GM23338 (cell line): Measurements from ENCODE around the gene CAMKV. TPM values are rescaled to one million over a fixed set of nuclear protein-coding genes. Genes with fewer than 3 reads are reported as not detected.

Experiments
- ATAC-seq: fragments of 200-7000 bp; cut with Tn5 transposase; 3 replicates; pipeline ENCODE4 v1.9.1; 2020
- DNase-seq: peaks from one replicate; pipeline ENCODE4 v3.0.0-alpha.2; 2015; ENCODE audit warnings: low spot score
- H2AFZ ChIP-seq: fragments of 200-600 bp; sonication (generic); 2 replicates; pipeline ENCODE4 v1.8.0; 2016; ENCODE audit warnings: antibody characterized with exemption, mild to moderate bottlenecking, moderate library complexity
- H3F3A ChIP-seq: fragments of 200-600 bp; sonication (generic); replicated peaks from 2 replicates; pipeline ENCODE4 v1.8.0; 2017; ENCODE audit warnings: antibody characterized with exemption, mixed run types, low read depth
- H3K27ac ChIP-seq: fragments of 200-600 bp; sonication (generic); 2 replicates; pipeline ENCODE4 v1.6.1; 2016; ENCODE audit warnings: low read depth
- H3K27me3 ChIP-seq: fragments of 200-600 bp; sonication (generic); 2 replicates; pipeline ENCODE4 v1.8.0; 2016; ENCODE audit warnings: mild to moderate bottlenecking, mixed run types, moderate library complexity; ENCODE audit not compliant: insufficient read depth
- H3K36me3 ChIP-seq: fragments of 200-600 bp; sonication (generic); 2 replicates; pipeline ENCODE4 v1.8.0; 2016; ENCODE audit warnings: mild to moderate bottlenecking; ENCODE audit not compliant: insufficient read depth
- H3K4me1 ChIP-seq: fragments of 200-600 bp; sonication (generic); 2 replicates; pipeline ENCODE4 v1.8.0; 2016; ENCODE audit warnings: mild to moderate bottlenecking, moderate library complexity; ENCODE audit not compliant: insufficient read depth
- H3K4me2 ChIP-seq: fragments of 200-600 bp; sonication (generic); 2 replicates; pipeline ENCODE4 v1.7.1; 2017; ENCODE audit warnings: mixed run types
- H3K4me3 ChIP-seq: fragments of 200-600 bp; sonication (generic); 2 replicates; pipeline ENCODE4 v1.6.1; 2016; ENCODE audit warnings: mixed run types
- H3K79me2 ChIP-seq: fragments of 200-600 bp; sonication (generic); replicated peaks from 2 replicates; pipeline ENCODE4 v1.8.0; 2017; ENCODE audit warnings: mild to moderate bottlenecking; ENCODE audit not compliant: insufficient read depth
- H3K9me2 ChIP-seq: fragments of 200-600 bp; sonication (generic); 2 replicates; pipeline ENCODE4 v1.8.0; 2017; ENCODE audit not compliant: insufficient read depth
- H4K20me1 ChIP-seq: fragments of 200-600 bp; sonication (generic); replicated peaks from 2 replicates; pipeline ENCODE4 v1.8.0; 2017; ENCODE audit warnings: mild to moderate bottlenecking; ENCODE audit not compliant: insufficient read depth
- H3K27ac Mint-ChIP-seq: 2 replicates; pipeline ENCODE4 v1.8.0; 2020; ENCODE audit warnings: inconsistent platforms, mild to moderate bottlenecking, moderate library complexity, mixed read lengths
- H3K27me3 Mint-ChIP-seq: 3 replicates; pipeline ENCODE4 v1.8.0; 2022; ENCODE audit warnings: low read depth, mild to moderate bottlenecking, moderate library complexity, mixed read lengths, inconsistent platforms; ENCODE audit not compliant: insufficient read depth, poor library complexity
- H3K36me3 Mint-ChIP-seq: 3 replicates; pipeline ENCODE4 v1.8.0; 2021; ENCODE audit warnings: low read depth, mild to moderate bottlenecking, inconsistent platforms, moderate library complexity, mixed read lengths
- H3K4me1 Mint-ChIP-seq: 3 replicates; pipeline ENCODE4 v1.8.0; 2020; ENCODE audit warnings: mild to moderate bottlenecking, inconsistent platforms, mixed read lengths
- H3K4me3 Mint-ChIP-seq: 3 replicates; pipeline ENCODE4 v1.8.0; 2021; ENCODE audit warnings: moderate library complexity, mild to moderate bottlenecking, inconsistent platforms, mixed read lengths
- H3K9me3 Mint-ChIP-seq: 3 replicates; pipeline ENCODE4 v1.8.0; 2020; ENCODE audit warnings: moderate library complexity, mild to moderate bottlenecking, inconsistent platforms, mixed read lengths
- CREB1 ChIP-seq: fragments of 250-450 bp; sonication (Bioruptor Pico); IDR thresholded peaks from 2 replicates; pipeline ENCODE4 v1.5.0; 2020; ENCODE audit warnings: low read depth, mild to moderate bottlenecking, moderate library complexity
- CTCF ChIP-seq, 2 experiments: fragments of 200-600 bp in 1 of 2; sonication (generic) in 1 of 2; conservative IDR thresholded peaks; 2 replicates each; pipeline versions ENCODE4 v1.5.1 to v1.6.1; 2016 to 2017; ENCODE audit warnings: antibody characterized with exemption in 2 of 2, low read depth in 2 of 2, mild to moderate bottlenecking in 2 of 2, moderate library complexity in 1 of 2
- EZH2 ChIP-seq: fragments of 200-600 bp; sonication (generic); IDR thresholded peaks from one replicate; pipeline ENCODE4 v1.8.0; 2017; ENCODE audit warnings: antibody characterized with exemption, mild to moderate bottlenecking, low read depth; ENCODE audit not compliant: unreplicated experiment
- EZH2phosphoT487 ChIP-seq: fragments of 200-600 bp; sonication (generic); IDR thresholded peaks from one replicate; pipeline ENCODE4 v1.8.1; 2018; ENCODE audit warnings: antibody characterized with exemption; ENCODE audit not compliant: unreplicated experiment
- JUNB ChIP-seq: IDR thresholded peaks from one replicate; pipeline ENCODE4 v1.6.1; 2016; ENCODE audit warnings: antibody characterized with exemption; ENCODE audit not compliant: unreplicated experiment
- NANOG ChIP-seq: IDR thresholded peaks from 2 replicates; pipeline ENCODE4 v1.6.1; 2016; ENCODE audit warnings: antibody characterized with exemption, borderline replicate concordance
- REST ChIP-seq: IDR thresholded peaks from one replicate; pipeline ENCODE4 v1.6.1; 2018; ENCODE audit warnings: antibody characterized with exemption; ENCODE audit not compliant: unreplicated experiment
- ZNF114 ChIP-seq: fragments of 250-450 bp; sonication (Bioruptor Pico); IDR thresholded peaks from 2 replicates; pipeline ENCODE4 v1.5.0; 2020; ENCODE audit warnings: mild to moderate bottlenecking, moderate library complexity
- ZNF331 ChIP-seq: fragments of 250-450 bp; sonication (Bioruptor Pico); IDR thresholded peaks from 2 replicates; pipeline ENCODE4 v1.5.0; 2020; ENCODE audit warnings: low read depth, mild to moderate bottlenecking, moderate library complexity
- ZNF462 ChIP-seq: fragments of 250-450 bp; sonication (Bioruptor Pico); IDR thresholded peaks from 2 replicates; pipeline ENCODE4 v1.5.0; 2020; ENCODE audit warnings: mild to moderate bottlenecking, moderate library complexity
- polyA plus RNA-seq: library from polyadenylated mRNA; unstranded; fragments of >200 nt; fragmentation: Nextera tagmentation; extraction: Ambion mirVana; gene quantifications from 2 replicates; pipeline ENCODE4 v1.2.1, GENCODE V29; 2016
- total RNA-seq: library from RNA; depleted of rRNA; stranded (reverse); fragments of >200 nt; shearing (Covaris generic); gene quantifications from 2 replicates; pipeline ENCODE4 v1.2.3, GENCODE V29; 2014

CAMKV gene
- total and polyA plus RNA-seq, 2 experiments from 2014 or later, result 38.3 to 80.1 TPM

- Histone ChIP-seq H3K27ac (no peak overlapping the region), H4K20me1 (no peaks in the 10 kb centered on the region), H2AFZ (no peak overlapping the region), H3K27me3 (no peaks in the 10 kb centered on the region), H3K4me2 (no peak overlapping the region), H3K4me3 (no peak overlapping the region), H3K36me3 (no peaks in the 10 kb centered on the region), H3F3A (0 out of 2 replicates have a peak, but pooled peaks cover 5% of the 10 kb centered on the region), H3K79me2 (peaks cover under 1% of the 10 kb centered on the region; the same call in 1 of the 2 replicates), H3K4me1 (peaks cover 1% of the 10 kb centered on the region), H3K9me2 (no peaks in the 10 kb centered on the region)
- no peak overlapping the region for H3K27ac Mint-ChIP-seq
- peaks cover 9% of the 10 kb centered on the region for H3K4me1 Mint-ChIP-seq
- ATAC-seq, result no peak
- no peaks in the 10 kb centered on the region for H3K36me3 Mint-ChIP-seq
- DNase-seq, result no peak
- TF ChIP-seq EZH2phosphoT487 (no peak), CREB1 (CRISPR knock-in tag) (no peak), EZH2 (no peak)
- H3K9me3 Mint-ChIP-seq, result no peaks in the 10 kb centered on the region
- H3K27me3 Mint-ChIP-seq, result peaks cover 11% of the 10 kb centered on the region
- H3K4me3 Mint-ChIP-seq, result no peak overlapping the region
These were observed 3.9 kb upstream of the CAMKV start for GRCh38 chr3:49873623-49874022.

- Histone ChIP-seq H3K4me3 (no peak overlapping the region), H3K9me2 (no peaks in the 10 kb centered on the region), H3K4me1 (peaks cover 9% of the 10 kb centered on the region), H3K36me3 (no peaks in the 10 kb centered on the region), H3K27me3 (no peaks in the 10 kb centered on the region), H4K20me1 (no peaks in the 10 kb centered on the region), H3F3A (0 out of 2 replicates have a peak, but pooled peaks cover 10% of the 10 kb centered on the region), H2AFZ (no peak overlapping the region), H3K79me2 (peaks cover 8% of the 10 kb centered on the region), H3K4me2 (no peak overlapping the region), H3K27ac (no peak overlapping the region)
- no peaks in the 10 kb centered on the region for H3K36me3 Mint-ChIP-seq
- H3K27ac Mint-ChIP-seq, result no peak overlapping the region
- H3K9me3 Mint-ChIP-seq, result no peaks in the 10 kb centered on the region
- TF ChIP-seq CTCF (conservative IDR thresholded peaks at IDR 0.05; ENCODE audit: low read depth in 2 of 2) (no peak), CREB1 (CRISPR knock-in tag) (no peak), ZNF331 (no peak), ZNF114 (no peak), REST (no peak), JUNB (no peak), NANOG (no peak), ZNF462 (no peak)
- no peak for ATAC-seq
- no peak overlapping the region for H3K4me3 Mint-ChIP-seq
- no peak for DNase-seq
- H3K4me1 Mint-ChIP-seq, result peaks cover 14% of the 10 kb centered on the region
- peaks cover 11% of the 10 kb centered on the region for H3K27me3 Mint-ChIP-seq
These were observed 3.1 kb upstream of the CAMKV start for GRCh38 chr3:49872801-49873281.
